HG03469 (cell line): ENCODE results near the gene FOXC2.

Experiments
- ATAC-seq: cut with Tn5 transposase; IDR thresholded peaks from one replicate; pipeline ENCODE4 v1.9.1; 2021; ENCODE audit warnings: mild to moderate bottlenecking, moderate library complexity, moderate number of reproducible peaks; ENCODE audit not compliant: unreplicated experiment

Gene FOXC2

GRCh38 chr16:86566601-86566965 lies at the start of gene FOXC2:
FOXC2 (plus strand) TSS chr16:86566829; CDS start chr16:86567336, 507 bp downstream.
- no peak for ATAC-seq

- ATAC-seq: no peak
These were observed 49.6 kb upstream of the FOXC2 start for GRCh38 chr16:86517033-86517432.

- no peak for ATAC-seq
These were observed 48.9 kb upstream of the FOXC2 start for GRCh38 chr16:86517652-86518258.

GRCh38 chr16:86519007-86519648 lies 47.5 kb upstream of the FOXC2 start:
- ATAC-seq: no peak

GRCh38 chr16:86519649-86520316 lies 46.8 kb upstream of the FOXC2 start:
- no peak for ATAC-seq

- ATAC-seq: no peak
These were observed 46.1 kb upstream of the FOXC2 start for GRCh38 chr16:86520317-86521210.

- ATAC-seq: no peak
These were observed 45.1 kb upstream of the FOXC2 start for GRCh38 chr16:86521236-86522197.

GRCh38 chr16:86522634-86523033 lies 44.0 kb upstream of the FOXC2 start:
- ATAC-seq: no peak

- no peak for ATAC-seq
These were observed 43.4 kb upstream of the FOXC2 start for GRCh38 chr16:86523166-86523740.

GRCh38 chr16:86524029-86524428 lies 42.6 kb upstream of the FOXC2 start:
- ATAC-seq: no peak

GRCh38 chr16:86525696-86526095 lies 40.9 kb upstream of the FOXC2 start:
- ATAC-seq: no peak

GRCh38 chr16:86527366-86527765 lies 39.3 kb upstream of the FOXC2 start:
- ATAC-seq: no peak

GRCh38 chr16:86528061-86528929 lies 38.3 kb upstream of the FOXC2 start:
- no peak for ATAC-seq

GRCh38 chr16:86529160-86529559 lies 37.5 kb upstream of the FOXC2 start:
- no peak for ATAC-seq

GRCh38 chr16:86530251-86531190 lies 36.1 kb upstream of the FOXC2 start:
- no peak for ATAC-seq

- ATAC-seq: no peak
These were observed 35.5 kb upstream of the FOXC2 start for GRCh38 chr16:86531191-86531545.

GRCh38 chr16:86531641-86532525 lies 34.7 kb upstream of the FOXC2 start:
- no peak for ATAC-seq
